GM19025 (cell line): Measurements from ENCODE around the gene MAGIX.

ENCODE experiments used
- ATAC-seq: cut with Tn5 transposase; IDR thresholded peaks from one replicate; pipeline ENCODE4 v1.9.1; 2021; ENCODE audit warnings: mild to moderate bottlenecking, low read depth, moderate library complexity; ENCODE audit not compliant: unreplicated experiment

The MAGIX gene

GRCh38 chrX:49179358-49179757 lies 16.8 kb downstream of the MAGIX start:
- no peak for ATAC-seq

- ATAC-seq, result no peak
These were observed 21.2 kb downstream of the MAGIX start for GRCh38 chrX:49183701-49184281.

GRCh38 chrX:49184294-49185281 lies 22.0 kb downstream of the MAGIX start:
- ATAC-seq, result peak; percentile 40

- ATAC-seq, result peak; percentile 17
These were observed 23.8 kb downstream of the MAGIX start, which contains the start of gene PRICKLE3 for GRCh38 chrX:49186125-49187027. PRICKLE3 (minus strand) TSS chrX:49186373; CDS start chrX:49186297, 76 bp downstream.

GRCh38 chrX:49187028-49187394 lies 24.5 kb downstream of the MAGIX start:
- no peak for ATAC-seq

GRCh38 chrX:49187526-49187925 lies 25.0 kb downstream of the MAGIX start:
- ATAC-seq, result no peak

- no peak for ATAC-seq
These were observed 26.0 kb downstream of the MAGIX start for GRCh38 chrX:49188468-49189076.

GRCh38 chrX:49189606-49190005 lies 27.0 kb downstream of the MAGIX start:
- ATAC-seq, result no peak

GRCh38 chrX:49190821-49191573 lies 28.4 kb downstream of the MAGIX start:
- ATAC-seq, result peak; percentile 89

- peak; percentile 5 for ATAC-seq
These were observed 29.0 kb downstream of the MAGIX start for GRCh38 chrX:49191574-49192011.

GRCh38 chrX:49192722-49193328 lies 30.3 kb downstream of the MAGIX start:
- ATAC-seq, result no peak

- ATAC-seq, result no peak
These were observed 31.0 kb downstream of the MAGIX start for GRCh38 chrX:49193542-49193964.

- no peak for ATAC-seq
These were observed 35.1 kb downstream of the MAGIX start for GRCh38 chrX:49197543-49198087.

GRCh38 chrX:49198540-49199314 lies 36.2 kb downstream of the MAGIX start:
- no peak for ATAC-seq

GRCh38 chrX:49199315-49199595 lies 36.7 kb downstream of the MAGIX start:
- ATAC-seq, result no peak

- peak; percentile 94 for ATAC-seq
These were observed 37.6 kb downstream of the MAGIX start, which contains the start of gene SYP for GRCh38 chrX:49199906-49200771. SYP (minus strand) TSS chrX:49200193; CDS start chrX:49200186, 7 bp downstream.

GRCh38 chrX:49202022-49202421 lies 39.5 kb downstream of the MAGIX start:
- ATAC-seq, result no peak
